Dendritic cell treated with granulocyte-macrophage colony-stimulating factor and Interleukin-4, amounts not matched to agents 40 ng/mL and 50 ng/mL, for 4 days (primary cell): Measurements from ENCODE around the gene ST6GALNAC6.
"Not testable (repeated sequence)": the region's sequence is repeated elsewhere in the genome, so short reads cannot be mapped to it uniquely, and the experiment has no call there.

ENCODE experiments used
- H3K27ac Mint-ChIP-seq: one replicate; pipeline ENCODE4 v1.8.0; 2022; ENCODE audit warnings: mild to moderate bottlenecking, mixed read lengths
- H3K27me3 Mint-ChIP-seq: one replicate; pipeline ENCODE4 v1.8.0; 2022; ENCODE audit warnings: mild to moderate bottlenecking, mixed read lengths
- H3K36me3 Mint-ChIP-seq: one replicate; pipeline ENCODE4 v1.8.0; 2022; ENCODE audit warnings: low read depth, mixed read lengths
- H3K4me1 Mint-ChIP-seq: one replicate; pipeline ENCODE4 v1.8.0; 2022; ENCODE audit warnings: low read depth, mixed read lengths
- H3K4me3 Mint-ChIP-seq: one replicate; pipeline ENCODE4 v1.8.0; 2022; ENCODE audit warnings: mild to moderate bottlenecking, moderate library complexity, mixed read lengths
- H3K9me3 Mint-ChIP-seq: one replicate; pipeline ENCODE4 v1.8.0; 2022; ENCODE audit warnings: mixed read lengths
- intact Hi-C: fragments of 100-400 bp; cut with micrococcal nuclease; formaldehyde crosslinking; loops from one replicate; pipeline ENCODE4 v1.15.0; 2022

ST6GALNAC6 gene

DNA sequence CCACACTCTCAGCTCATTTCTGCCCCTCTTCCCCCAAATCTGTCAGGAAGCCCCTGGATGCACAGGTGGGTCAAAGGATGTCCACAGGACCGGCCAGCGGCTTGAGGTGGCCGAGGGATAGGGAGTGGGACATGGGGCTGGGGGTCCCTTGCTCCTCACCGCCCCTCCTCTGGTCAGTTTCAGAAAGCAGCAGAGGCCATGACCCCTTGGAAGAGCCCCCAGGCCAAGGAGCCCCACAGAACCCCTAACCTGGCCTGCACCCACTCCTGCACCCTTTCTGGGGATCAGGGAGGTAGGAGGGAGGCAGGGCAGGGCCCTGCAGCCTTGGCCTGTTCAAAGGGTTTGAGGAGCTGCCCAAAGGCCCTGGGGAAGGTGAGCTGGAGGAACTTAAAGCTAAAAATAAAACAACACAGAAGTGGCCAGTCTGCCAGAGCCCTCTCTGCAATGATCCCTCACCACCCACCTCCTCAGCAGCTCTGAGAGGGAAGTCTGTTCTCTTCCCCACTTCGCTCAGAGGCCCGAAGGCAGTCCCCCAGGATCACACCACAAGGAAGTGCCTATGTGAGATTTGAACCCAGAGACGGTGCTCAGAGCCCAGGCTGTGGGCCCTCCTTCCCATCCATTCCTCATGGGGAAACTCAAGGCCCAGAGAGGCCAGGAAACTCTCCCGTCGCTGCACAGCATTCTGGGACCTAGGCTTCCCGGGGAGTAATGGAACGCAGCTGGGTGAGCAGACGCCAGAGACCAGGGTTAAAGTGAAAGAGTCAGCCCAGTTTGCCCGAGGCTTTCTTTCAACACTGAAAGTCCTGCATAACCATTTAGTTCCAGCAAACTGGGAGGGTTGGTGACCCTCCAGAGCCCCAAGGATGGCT, 45.9 kb downstream of the ST6GALNAC6 start:
- peaks cover 60% of the 10 kb centered on the region for H3K36me3 Mint-ChIP-seq
- peak overlapping the region; percentile 89 for H3K4me3 Mint-ChIP-seq
- H3K27ac Mint-ChIP-seq: peak overlapping the region; percentile 89
- peaks cover 23% of the 10 kb centered on the region for H3K9me3 Mint-ChIP-seq
- intact Hi-C loops: no loop called here
- peaks cover 68% of the 10 kb centered on the region for H3K4me1 Mint-ChIP-seq
- peaks cover 2% of the 10 kb centered on the region for H3K27me3 Mint-ChIP-seq

- H3K4me3 Mint-ChIP-seq: peak overlapping the region; percentile 89
- intact Hi-C loops: no loop called here
- peaks cover 67% of the 10 kb centered on the region for H3K36me3 Mint-ChIP-seq
- H3K27ac Mint-ChIP-seq: peak overlapping the region; percentile 89
- no peaks in the 10 kb centered on the region for H3K27me3 Mint-ChIP-seq
- H3K9me3 Mint-ChIP-seq: peaks cover 25% of the 10 kb centered on the region
- H3K4me1 Mint-ChIP-seq: peaks cover 68% of the 10 kb centered on the region
Measured at GRCh38 chr9:127852829-127853228, 46.6 kb downstream of the ST6GALNAC6 start.

DNA sequence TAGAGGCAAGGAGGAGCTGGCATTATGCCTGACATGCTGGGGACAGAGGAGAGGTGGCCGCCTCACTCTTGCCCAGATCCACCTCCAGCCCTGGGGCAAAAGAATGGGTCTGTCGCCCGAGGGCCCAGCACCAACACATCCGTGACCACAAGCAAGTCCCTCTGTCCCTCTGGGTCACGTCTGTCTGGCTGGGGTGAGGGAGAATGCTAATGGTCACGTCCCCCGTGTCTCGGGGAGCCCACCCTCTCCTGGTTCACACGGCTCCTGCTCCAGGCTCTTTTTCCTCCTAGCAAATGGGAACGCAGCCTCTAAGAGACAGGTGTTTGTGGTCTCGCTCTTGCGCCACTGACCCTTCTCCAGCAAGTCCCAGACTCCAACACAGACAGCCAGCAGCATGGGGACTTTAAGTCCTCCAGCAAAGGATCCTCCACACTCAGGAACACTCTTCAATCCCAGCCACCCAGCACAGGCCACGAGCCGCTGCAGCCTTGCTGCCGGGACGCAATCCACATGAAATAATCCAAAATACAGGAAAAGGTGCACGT, 49.0 kb downstream of the ST6GALNAC6 start:
- intact Hi-C loops: no loop called here
- no peak overlapping the region for H3K27ac Mint-ChIP-seq
- no peaks in the 10 kb centered on the region for H3K27me3 Mint-ChIP-seq
- H3K36me3 Mint-ChIP-seq: peaks cover 85% of the 10 kb centered on the region
- peaks cover 75% of the 10 kb centered on the region for H3K4me1 Mint-ChIP-seq
- no peak overlapping the region for H3K4me3 Mint-ChIP-seq
- H3K9me3 Mint-ChIP-seq: peaks cover 25% of the 10 kb centered on the region

DNA sequence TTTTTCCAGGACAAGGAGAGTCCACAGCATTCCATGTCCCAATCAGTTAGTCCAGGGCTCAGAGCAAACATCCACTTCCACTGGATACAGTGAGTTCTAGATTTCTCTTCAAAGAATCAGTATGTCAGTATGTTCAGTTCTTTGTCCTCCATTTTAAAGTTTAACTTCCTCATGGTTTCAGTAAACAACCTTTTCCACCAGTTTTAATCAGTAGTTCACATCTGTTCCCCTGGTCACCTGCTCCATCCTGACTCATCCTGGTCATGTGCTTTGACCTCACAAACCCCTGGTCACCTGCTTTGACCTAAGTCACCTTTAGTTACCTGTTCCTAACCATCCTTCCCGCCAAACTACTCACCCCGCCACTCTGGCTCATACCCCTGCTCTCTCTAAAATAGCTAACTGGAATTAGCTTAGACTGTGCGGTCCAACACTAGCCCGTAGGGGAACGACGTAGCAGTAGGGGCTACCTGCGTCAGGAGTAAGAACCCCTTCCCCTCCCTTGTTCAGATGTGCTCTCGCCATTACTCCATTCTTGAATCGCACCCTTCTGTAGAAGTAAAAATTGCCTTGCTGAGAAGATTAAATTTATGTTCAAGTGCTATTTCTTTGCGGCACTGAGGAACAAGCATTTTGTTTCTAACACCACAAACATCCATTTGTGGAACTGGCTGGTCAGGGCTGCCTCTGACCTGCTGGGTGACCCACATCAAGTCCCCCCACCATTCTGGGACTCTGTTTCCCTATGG, 50.5 kb downstream of the ST6GALNAC6 start:
- Mint-ChIP-seq H3K9me3 (peaks cover 25% of the 10 kb centered on the region), H3K4me1 (peaks cover 76% of the 10 kb centered on the region), H3K27me3 (no peaks in the 10 kb centered on the region), H3K27ac (no peak overlapping the region), H3K4me3 (no peak overlapping the region), H3K36me3 (peaks cover 88% of the 10 kb centered on the region)
- intact Hi-C loops: no loop called here

GRCh38 chr9:127847833-127848755, 51.3 kb downstream of the ST6GALNAC6 start:
- Mint-ChIP-seq H3K4me3 (no peak overlapping the region), H3K27me3 (no peaks in the 10 kb centered on the region), H3K9me3 (peaks cover 25% of the 10 kb centered on the region), H3K27ac (peak overlapping the region; percentile 70), H3K36me3 (peaks cover 82% of the 10 kb centered on the region), H3K4me1 (peaks cover 74% of the 10 kb centered on the region)
- intact Hi-C loops: no loop called here

DNA sequence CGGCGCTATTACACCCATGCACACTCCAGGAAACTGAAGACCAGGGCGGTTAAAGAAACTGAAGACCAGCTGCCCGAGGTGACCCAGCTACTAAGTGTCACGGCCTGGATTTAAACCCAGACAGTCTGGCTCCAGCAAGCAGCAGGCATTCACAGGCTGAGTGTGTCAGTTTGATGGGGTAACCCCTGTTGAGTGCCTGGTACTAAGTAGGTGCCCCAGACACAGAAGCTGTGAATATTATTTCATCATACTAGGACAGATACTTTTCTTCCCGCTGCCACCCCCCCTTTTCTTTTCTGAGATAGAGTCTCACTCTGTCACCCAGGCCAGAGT, 52.3 kb downstream of the ST6GALNAC6 start:
- Mint-ChIP-seq H3K27me3 (no peaks in the 10 kb centered on the region), H3K27ac (no peak overlapping the region), H3K4me3 (no peak overlapping the region), H3K36me3 (peaks cover 82% of the 10 kb centered on the region), H3K9me3 (peaks cover 25% of the 10 kb centered on the region), H3K4me1 (peaks cover 73% of the 10 kb centered on the region)
- intact Hi-C loops: no loop called here

GRCh38 chr9:127846443-127847177, 52.8 kb downstream of the ST6GALNAC6 start:
- peaks cover 73% of the 10 kb centered on the region for H3K4me1 Mint-ChIP-seq
- peak overlapping the region; percentile 33 for H3K27ac Mint-ChIP-seq
- no peaks in the 10 kb centered on the region for H3K27me3 Mint-ChIP-seq
- intact Hi-C loops: no loop called here
- peaks cover 25% of the 10 kb centered on the region for H3K9me3 Mint-ChIP-seq
- peaks cover 82% of the 10 kb centered on the region for H3K36me3 Mint-ChIP-seq
- no peak overlapping the region for H3K4me3 Mint-ChIP-seq

GRCh38 chr9:127845619-127846018, 53.8 kb downstream of the ST6GALNAC6 start:
- intact Hi-C loops, H3K27me3 Mint-ChIP-seq, H3K4me3 Mint-ChIP-seq: not testable (repeated sequence)
- H3K9me3 Mint-ChIP-seq: peaks cover 23% of the 10 kb centered on the region
- peaks cover 82% of the 10 kb centered on the region for H3K36me3 Mint-ChIP-seq
- H3K27ac Mint-ChIP-seq: peak overlapping the region; percentile 33
- peaks cover 74% of the 10 kb centered on the region for H3K4me1 Mint-ChIP-seq

DNA sequence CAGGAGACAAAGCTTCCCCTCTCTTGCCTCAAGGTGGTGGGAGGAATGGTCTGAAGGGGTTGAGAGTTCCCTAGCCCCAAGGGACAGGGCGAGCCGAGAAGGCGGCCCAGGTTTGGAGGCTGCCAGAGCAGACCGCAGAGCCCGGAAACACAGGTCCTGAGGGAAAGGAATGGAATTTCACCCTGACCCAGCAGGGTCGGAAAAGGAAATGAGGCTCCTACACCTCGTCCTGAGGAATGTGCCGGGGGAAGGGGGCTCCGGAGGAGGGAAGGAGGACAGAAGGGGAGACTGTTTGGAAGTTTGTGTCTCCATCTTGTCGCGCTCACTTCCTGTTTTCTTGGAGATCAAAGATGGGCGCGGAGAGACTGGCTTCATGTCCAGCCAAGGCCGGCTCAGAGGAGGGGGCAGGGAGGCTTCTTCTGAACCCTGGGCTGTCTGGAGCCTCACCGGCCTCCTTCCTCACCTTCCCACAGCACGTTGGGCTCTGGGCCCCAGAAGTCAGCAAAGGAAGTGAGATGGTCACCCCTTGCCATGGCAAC, 54.5 kb downstream of the ST6GALNAC6 start:
- peak overlapping the region; percentile 33 for H3K27ac Mint-ChIP-seq
- no peak overlapping the region for H3K4me3 Mint-ChIP-seq
- peaks cover 77% of the 10 kb centered on the region for H3K4me1 Mint-ChIP-seq
- peaks cover 15% of the 10 kb centered on the region for H3K9me3 Mint-ChIP-seq
- peaks cover 82% of the 10 kb centered on the region for H3K36me3 Mint-ChIP-seq
- H3K27me3 Mint-ChIP-seq: no peaks in the 10 kb centered on the region
- intact Hi-C loops: no loop called here

- no peaks in the 10 kb centered on the region for H3K27me3 Mint-ChIP-seq
Measured at GRCh38 chr9:127841087-127841835, 58.1 kb downstream of the ST6GALNAC6 start.

GRCh38 chr9:127838375-127839078, 60.9 kb downstream of the ST6GALNAC6 start:
- intact Hi-C loops: no loop called here
- peak overlapping the region; percentile 97 for H3K27ac Mint-ChIP-seq
- peaks cover 82% of the 10 kb centered on the region for H3K4me1 Mint-ChIP-seq
- H3K9me3 Mint-ChIP-seq: no peaks in the 10 kb centered on the region
- peaks cover 49% of the 10 kb centered on the region for H3K36me3 Mint-ChIP-seq
- H3K27me3 Mint-ChIP-seq: no peaks in the 10 kb centered on the region
- H3K4me3 Mint-ChIP-seq: peak overlapping the region; percentile 13

More at GRCh38 chr9:127841087-127841835, 58.1 kb downstream of the ST6GALNAC6 start:
- H3K36me3 Mint-ChIP-seq: peaks cover 62% of the 10 kb centered on the region
- H3K4me1 Mint-ChIP-seq: peaks cover 85% of the 10 kb centered on the region
- intact Hi-C loops: no loop called here
- H3K9me3 Mint-ChIP-seq: no peaks in the 10 kb centered on the region
- no peak overlapping the region for H3K4me3 Mint-ChIP-seq
- peak overlapping the region; percentile 97 for H3K27ac Mint-ChIP-seq

DNA sequence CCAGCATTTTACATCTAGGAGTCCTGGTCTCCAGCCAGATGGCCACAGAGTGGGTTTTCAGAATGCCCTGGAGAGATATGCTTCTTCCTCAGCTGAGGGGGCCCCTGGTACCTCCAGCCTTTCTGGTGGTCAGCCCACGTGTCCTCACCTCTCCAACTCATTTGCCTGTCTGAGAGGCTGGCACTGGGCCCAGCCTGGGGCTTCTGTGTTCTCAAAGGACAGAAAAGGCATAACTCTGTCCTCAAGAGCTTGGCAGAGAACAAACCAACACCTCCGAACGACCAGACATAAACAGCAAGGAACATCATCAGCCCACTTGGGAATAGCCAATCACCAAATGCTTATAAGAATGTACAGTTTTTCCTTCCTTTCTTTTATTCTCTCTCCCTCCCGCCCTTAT, 62.1 kb downstream of the ST6GALNAC6 start:
- H3K4me3 Mint-ChIP-seq: no peak overlapping the region
- H3K27me3 Mint-ChIP-seq: no peaks in the 10 kb centered on the region
- intact Hi-C loops: no loop called here
- peaks cover 76% of the 10 kb centered on the region for H3K4me1 Mint-ChIP-seq
- H3K36me3 Mint-ChIP-seq: peaks cover 43% of the 10 kb centered on the region
- no peaks in the 10 kb centered on the region for H3K9me3 Mint-ChIP-seq
- peak overlapping the region; percentile 97 for H3K27ac Mint-ChIP-seq
